Neuronal stem cell (in vitro differentiated cells): ENCODE measurements around the gene CXXC5.

Experiments used
- DNase-seq: peaks from one replicate; pipeline ENCODE4 v3.0.0-alpha.2; 2013; ENCODE audit warnings: low spot score
- H2AFZ ChIP-seq: one replicate; pipeline ENCODE4 v1.6.1; 2013; ENCODE audit warnings: mild to moderate bottlenecking, low read length, inconsistent platforms
- H2AK5ac ChIP-seq: 2 replicates; pipeline ENCODE4 v1.6.1; 2013; ENCODE audit warnings: low read depth, mild to moderate bottlenecking, inconsistent platforms, low read length, moderate library complexity, mixed read lengths
- H2BK120ac ChIP-seq: 2 replicates; pipeline ENCODE4 v1.6.1; 2013; ENCODE audit warnings: low read depth, mild to moderate bottlenecking, inconsistent platforms, low read length, moderate library complexity, mixed read lengths
- H2BK12ac ChIP-seq: one replicate; pipeline ENCODE4 v1.6.1; 2013; ENCODE audit warnings: low read length, inconsistent platforms
- H2BK15ac ChIP-seq: 2 replicates; pipeline ENCODE4 v1.6.1; 2013; ENCODE audit warnings: mild to moderate bottlenecking, low read length, inconsistent platforms, mixed read lengths
- H2BK5ac ChIP-seq: one replicate; pipeline ENCODE4 v1.6.1; 2013; ENCODE audit warnings: inconsistent platforms, mild to moderate bottlenecking, low read length, moderate library complexity
- H3K14ac ChIP-seq: one replicate; pipeline ENCODE4 v1.6.1; 2013; ENCODE audit warnings: low read length, inconsistent platforms
- H3K18ac ChIP-seq: 2 replicates; pipeline ENCODE4 v1.6.1; 2013; ENCODE audit warnings: low read length, inconsistent platforms
- H3K23ac ChIP-seq: 2 replicates; pipeline ENCODE4 v1.6.1; 2013; ENCODE audit warnings: low read depth, mild to moderate bottlenecking, mixed read lengths, low read length, inconsistent platforms; ENCODE audit not compliant: poor library complexity
- H3K27ac ChIP-seq: replicated peaks from 3 replicates; pipeline ENCODE4 v1.5.1; 2013; ENCODE audit warnings: low read length, inconsistent platforms
- H3K27me3 ChIP-seq, 3 experiments: 2 replicates each; pipeline ENCODE4 v1.6.1; 2013; ENCODE audit warnings: low read length in 3 of 3, mild to moderate bottlenecking in 2 of 3, inconsistent platforms in 1 of 3, low read depth in 1 of 3, mixed read lengths in 1 of 3, moderate library complexity in 1 of 3; ENCODE audit not compliant: control insufficient read depth in 3 of 3, insufficient read depth in 3 of 3
- H3K36me3 ChIP-seq, 2 donors: replicated peaks in 1 of 2; 2 replicates each; pipeline ENCODE4 v1.6.1; 2013; ENCODE audit warnings: low read length in 2 of 2; ENCODE audit not compliant: control insufficient read depth in 2 of 2, insufficient read depth in 2 of 2
- H3K4ac ChIP-seq: 2 replicates; pipeline ENCODE4 v1.6.1; 2013; ENCODE audit warnings: inconsistent platforms, mild to moderate bottlenecking, low read length, moderate library complexity
- H3K4me1 ChIP-seq, 2 donors: 1 replicate in 1 of 2; 2 replicates in 1 of 2; pipeline ENCODE4 v1.6.1; 2013; ENCODE audit warnings: low read length in 2 of 2, low read depth in 1 of 2; ENCODE audit not compliant: control insufficient read depth in 2 of 2, insufficient read depth in 1 of 2
- H3K4me2 ChIP-seq: one replicate; pipeline ENCODE4 v1.6.1; 2013; ENCODE audit warnings: mild to moderate bottlenecking, low read length, inconsistent platforms; ENCODE audit not compliant: insufficient read depth, poor library complexity, severe bottlenecking
- H3K4me3 ChIP-seq, 2 donors: 2 replicates each; pipeline ENCODE4 v1.5.1; 2013; ENCODE audit warnings: low read length in 2 of 2, mild to moderate bottlenecking in 2 of 2, inconsistent platforms in 1 of 2, moderate library complexity in 1 of 2
- H3K79me1 ChIP-seq: one replicate; pipeline ENCODE4 v1.6.1; 2013; ENCODE audit warnings: low read depth, mild to moderate bottlenecking, inconsistent platforms, low read length, moderate library complexity
- H3K9ac ChIP-seq: one replicate; pipeline ENCODE4 v1.6.1; 2013; ENCODE audit warnings: mild to moderate bottlenecking, low read depth, low read length, inconsistent platforms; ENCODE audit not compliant: poor library complexity
- H3K9me3 ChIP-seq, 2 donors: replicated peaks in 1 of 2; 2 replicates each; pipeline versions ENCODE3 to v1.6.1; 2013; ENCODE audit warnings: low read length in 2 of 2, mild to moderate bottlenecking in 2 of 2, inconsistent platforms in 1 of 2, low read depth in 1 of 2, mixed read lengths in 1 of 2, moderate library complexity in 1 of 2; ENCODE audit not compliant: control insufficient read depth in 2 of 2, insufficient read depth in 1 of 2
- H4K8ac ChIP-seq: one replicate; pipeline ENCODE4 v1.6.1; 2013; ENCODE audit warnings: low read depth, mild to moderate bottlenecking, inconsistent platforms, low read length, moderate library complexity
- H4K91ac ChIP-seq: one replicate; pipeline ENCODE4 v1.6.1; 2013; ENCODE audit warnings: low read length, low read depth, mild to moderate bottlenecking, inconsistent platforms; ENCODE audit not compliant: poor library complexity
- WGBS, 2 donors: extraction: QIAGEN DNeasy Blood & Tissue Kit; methylation state at CpG; one replicate each; pipeline ENCODE4 v1.1.7; 2013; ENCODE audit warnings: missing lambda C conversion rate in 2 of 2, mixed read lengths in 1 of 2; ENCODE audit not compliant: insufficient read length in 2 of 2, insufficient replicate concordance in 1 of 2; ENCODE audit errors: extremely low coverage in 2 of 2; 5-methylcytosine and 5-hydroxymethylcytosine counted together

The CXXC5 gene

GRCh38 chr5:139660923-139661814 is 13.0 kb downstream of the CXXC5 start:
- peak overlapping the region; percentile 83 for H3K9ac ChIP-seq
- H2BK15ac ChIP-seq = peak overlapping the region; percentile 100
- peak overlapping the region; percentile 81 for H3K4ac ChIP-seq
- peaks cover 17% of the 10 kb centered on the region for H3K79me1 ChIP-seq
- H3K4me2 ChIP-seq = peak overlapping the region; percentile 21
- whole genome bisulfite sequencing, 2 donors = no CpG with 5 or more reads among the region's 41 CpGs
- peak overlapping the region; percentile 96 for H3K18ac ChIP-seq
- H3K4me3 ChIP-seq = peak overlapping the region in 1 of 2 donors; percentile 42
- peak overlapping the region; percentile 99 for H3K23ac ChIP-seq
- no peaks in the 10 kb centered on the region for H3K9me3 ChIP-seq
- H3K27ac ChIP-seq = peak overlapping the region; percentile 48
- H3K4me1 ChIP-seq = peaks cover 29 to 32% of the 10 kb centered on the region in 2 donors
- H2BK12ac ChIP-seq = peak overlapping the region; percentile 100
- peak overlapping the region; percentile 99 for H2AK5ac ChIP-seq
- peak overlapping the region; percentile 95 for H2BK5ac ChIP-seq
- peak overlapping the region; percentile 93 for H4K91ac ChIP-seq
- H2BK120ac ChIP-seq = no peak overlapping the region
- H2AFZ ChIP-seq = no peak overlapping the region
- peaks cover 2 to 32% of the 10 kb centered on the region in 2 donors for H3K36me3 ChIP-seq
- H3K27me3 ChIP-seq = no peaks in the 10 kb centered on the region
- peak overlapping the region; percentile 100 for H3K14ac ChIP-seq
- H4K8ac ChIP-seq = peak overlapping the region; percentile 78
- DNase-seq = no peak

DNA sequence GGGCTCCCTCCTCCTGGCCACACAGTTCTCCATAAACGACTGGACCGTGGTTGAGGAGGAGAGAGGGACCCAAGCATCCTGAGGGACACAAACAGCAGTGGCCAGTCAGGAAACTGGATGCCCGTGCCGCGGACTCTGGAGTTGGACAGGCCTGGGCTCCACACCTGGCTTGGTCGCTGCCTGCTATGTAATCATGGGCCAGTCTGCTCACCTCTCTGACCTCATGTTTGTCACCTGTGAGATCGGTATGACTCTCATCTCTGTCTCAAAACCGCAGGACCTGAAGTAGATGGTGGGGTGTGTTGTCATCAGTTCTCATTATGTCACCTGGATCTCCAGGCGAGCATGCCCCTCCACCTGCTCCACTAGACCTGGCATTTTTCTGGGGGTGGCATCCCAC is 14.5 kb downstream of the CXXC5 start:
- Histone ChIP-seq H2BK120ac (no peak overlapping the region), H2BK12ac (no peak overlapping the region), H3K4me1 (peaks cover 28 to 31% of the 10 kb centered on the region in 2 donors), H3K4me2 (no peak overlapping the region), H3K4ac (no peak overlapping the region), H3K9ac (no peak overlapping the region), H3K4me3 (no peak overlapping the region), H2AFZ (no peak overlapping the region), H3K14ac (no peak overlapping the region), H3K27ac (no peak overlapping the region), H4K91ac (no peak overlapping the region), H4K8ac (no peak overlapping the region), H3K27me3 (no peaks in the 10 kb centered on the region), H3K23ac (no peak overlapping the region), H2BK5ac (no peak overlapping the region), H3K79me1 (peaks cover 15% of the 10 kb centered on the region), H3K9me3 (no peaks in the 10 kb centered on the region), H2BK15ac (no peak overlapping the region), H3K36me3 (peaks cover 4 to 32% of the 10 kb centered on the region in 2 donors), H2AK5ac (no peak overlapping the region), H3K18ac (peak overlapping the region; percentile 9)
- no peak for DNase-seq
- no CpG with 5 or more reads among the region's 9 CpGs for WGBS, 2 donors

DNA sequence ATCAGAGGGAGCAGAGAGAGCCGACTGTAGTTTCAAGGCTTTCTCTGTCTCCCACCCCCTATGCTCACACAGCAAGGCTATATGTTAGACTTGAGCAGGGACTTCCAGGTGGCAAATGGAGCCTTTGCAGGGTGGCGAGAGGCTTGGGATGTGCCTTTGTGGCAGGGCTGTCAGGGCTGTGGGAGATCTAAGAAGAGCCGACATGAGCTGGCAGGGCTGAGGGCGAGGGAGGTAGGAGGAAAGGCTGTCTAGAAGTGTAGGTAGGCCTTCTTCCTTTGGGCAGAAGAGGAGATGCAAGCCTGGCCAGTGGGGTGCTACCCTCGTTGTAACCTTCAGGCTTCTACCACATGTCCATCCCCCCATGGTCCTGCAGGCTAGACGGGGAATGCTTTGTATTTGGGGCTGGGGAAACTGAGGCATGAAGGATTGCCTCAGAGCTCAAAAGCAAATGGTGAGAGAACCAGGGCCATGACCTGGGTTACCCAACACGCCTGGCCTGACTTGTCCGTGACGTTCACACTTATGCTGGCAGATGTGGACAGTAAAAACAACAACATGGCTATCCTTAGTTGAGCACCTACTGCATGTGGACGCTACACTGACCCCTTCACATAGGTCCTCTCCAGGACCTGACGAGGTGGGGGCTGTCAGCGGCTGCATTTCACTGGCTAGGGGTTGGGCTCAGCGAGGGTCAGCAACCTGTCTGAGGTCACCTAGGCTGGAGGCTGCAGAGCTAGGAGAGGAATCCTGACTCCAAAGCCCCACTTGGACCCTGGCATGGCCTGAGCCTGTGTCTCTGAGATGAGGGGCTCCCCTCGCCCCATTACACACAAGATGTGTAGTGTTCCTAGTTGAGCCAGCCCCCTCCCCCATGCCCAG is 15.3 kb downstream of the CXXC5 start:
- Histone ChIP-seq H3K14ac (no peak overlapping the region), H4K91ac (no peak overlapping the region), H2AFZ (no peak overlapping the region), H3K18ac (peak overlapping the region; percentile 11), H3K23ac (no peak overlapping the region), H2BK12ac (no peak overlapping the region), H3K9me3 (no peaks in the 10 kb centered on the region), H3K27ac (no peak overlapping the region), H2BK120ac (no peak overlapping the region), H3K4me2 (no peak overlapping the region), H3K36me3 (peaks cover 4 to 32% of the 10 kb centered on the region in 2 donors), H2BK15ac (peak overlapping the region; percentile 38), H3K4me1 (peaks cover 31 to 37% of the 10 kb centered on the region in 2 donors), H3K79me1 (peaks cover 15% of the 10 kb centered on the region), H2BK5ac (peak overlapping the region; percentile 21), H3K4ac (no peak overlapping the region), H3K4me3 (peak overlapping the region in 1 of 2 donors; percentile 49), H3K27me3 (no peaks in the 10 kb centered on the region), H4K8ac (no peak overlapping the region), H2AK5ac (no peak overlapping the region), H3K9ac (peak overlapping the region; percentile 24)
- no peak for DNase-seq
- WGBS, 2 donors = no CpG with 5 or more reads among the region's 14 CpGs
